ENCODE measurements around the gene IFNA17. TPM values are rescaled to one million over a fixed set of nuclear protein-coding genes. Genes with fewer than 3 reads are reported as not detected.

IFNA17 gene
- polyA plus RNA-seq, 1 donor from 2014 or later, result not detected

Other genes starting within 250 kb of the IFNA17 start
- gene HACD4, start 196.6 kb downstream of the IFNA17 start, polyA plus RNA-seq, result not detected in 2 replicates
- gene IFNB1, start 150.3 kb downstream of the IFNA17 start, polyA plus RNA-seq, result not detected in 2 replicates
- not detected in 2 replicates for gene IFNW1, start 86.4 kb downstream of the IFNA17 start, polyA plus RNA-seq
- not detected in 2 replicates for gene IFNA21, start 61.6 kb downstream of the IFNA17 start, polyA plus RNA-seq
- gene IFNA4, start 40.6 kb downstream of the IFNA17 start, polyA plus RNA-seq, result not detected in 2 replicates
- not detected in 2 replicates for gene IFNA7, start 26.0 kb downstream of the IFNA17 start, polyA plus RNA-seq
- gene IFNA10, start 21.1 kb downstream of the IFNA17 start, polyA plus RNA-seq, result not detected in 2 replicates
- gene IFNA16, start 10.9 kb downstream of the IFNA17 start, polyA plus RNA-seq, result not detected in 2 replicates
- not detected in 2 replicates for gene IFNA14, start 11.8 kb upstream of the IFNA17 start, polyA plus RNA-seq
- gene IFNA5, start 77.1 kb upstream of the IFNA17 start, polyA plus RNA-seq, result not detected in 2 replicates
- 39.6 and 40.9 TPM in 2 replicates for gene KLHL9, start 107.2 kb upstream of the IFNA17 start, polyA plus RNA-seq
- not detected in 2 replicates for gene IFNA6, start 122.7 kb upstream of the IFNA17 start, polyA plus RNA-seq
- gene IFNA13, start 139.8 kb upstream of the IFNA17 start, polyA plus RNA-seq, result not detected in 2 replicates
- not detected in 2 replicates for gene IFNA2, start 157.2 kb upstream of the IFNA17 start, polyA plus RNA-seq
- gene IFNA8, start 180.9 kb upstream of the IFNA17 start, polyA plus RNA-seq, result not detected in 2 replicates
- gene IFNA1, start 212.2 kb upstream of the IFNA17 start, polyA plus RNA-seq, result not detected in 2 replicates

Data from neural cell (in vitro differentiated cells).